Measurements from ENCODE around the gene DLK1. TPM values are rescaled to one million over a fixed set of nuclear protein-coding genes. Genes with fewer than 3 reads are reported as not detected.
A peak's percentile ranks its signal among the peaks of the same experiment; 100 is the strongest.

Gene DLK1
- total and polyA plus RNA-seq, 2 of the 13 experiments (the other 11 are each of a cell fraction or from before 2014, with no cell fraction given), result 95.5 to 312 TPM

DNA sequence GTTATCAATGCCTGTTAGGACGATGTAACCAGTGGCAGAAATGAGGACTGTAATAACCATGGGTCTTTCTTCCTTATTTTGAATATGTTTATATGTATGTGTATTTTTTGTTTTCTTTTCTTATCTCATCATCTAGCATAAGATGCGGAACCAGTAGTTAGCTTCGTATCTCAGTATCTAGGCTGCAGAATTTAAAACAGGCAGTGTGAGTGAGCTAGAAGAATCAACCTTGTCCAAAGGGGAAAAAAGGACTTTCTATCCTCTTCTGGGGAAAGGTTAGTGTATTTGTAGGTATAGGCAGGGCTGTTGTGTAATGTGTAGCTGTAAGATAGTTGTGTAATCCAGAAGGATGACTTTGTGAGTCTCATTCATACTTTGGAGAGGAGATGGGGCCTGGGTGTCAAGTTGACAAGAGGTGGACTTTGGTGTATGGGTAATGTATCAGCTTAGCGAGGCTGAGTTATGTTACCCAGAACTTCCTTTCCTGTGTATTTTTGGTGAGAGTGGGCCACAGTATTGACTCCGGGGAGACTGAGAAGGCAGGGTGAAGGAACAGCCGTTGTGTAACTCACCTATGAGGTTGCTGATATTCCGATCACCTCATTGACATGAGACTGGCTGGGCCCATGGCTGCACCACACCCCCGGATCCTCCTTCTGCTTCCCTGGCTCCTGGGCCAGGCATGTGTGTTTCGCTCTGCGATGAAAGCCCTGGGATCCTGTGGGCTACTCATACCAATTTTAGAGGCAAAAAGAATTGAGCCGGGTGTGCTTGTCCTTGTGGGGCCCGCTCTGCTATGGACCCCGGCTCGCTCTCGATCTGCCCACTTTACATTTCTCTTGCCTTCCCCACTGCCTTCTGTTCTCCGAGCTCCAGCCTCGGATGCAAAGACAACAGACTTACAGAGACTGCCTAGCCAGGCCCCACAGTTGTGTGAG, 24.3 kb downstream of the DLK1 start (continued):
- TF ChIP-seq PAWR (CRISPR knock-in tag; IDR thresholded peaks at IDR 0.05; ENCODE audit: borderline replicate concordance) (no peak), SOX5 (CRISPR knock-in tag; IDR thresholded peaks at IDR 0.05; ENCODE audit: borderline replicate concordance) (peak; percentile 88), RARA (CRISPR knock-in tag; IDR thresholded peaks at IDR 0.05) (peak; percentile 87), ZNF264 (CRISPR knock-in tag; IDR thresholded peaks at IDR 0.05) (no peak), ZNF660 (CRISPR knock-in tag; IDR thresholded peaks at IDR 0.05; ENCODE audit: borderline replicate concordance, low read depth) (no peak), RXRB (CRISPR knock-in tag; IDR thresholded peaks at IDR 0.05; ENCODE audit: borderline replicate concordance) (peak; percentile 93), PRMT3 (CRISPR knock-in tag; IDR thresholded peaks at IDR 0.05; ENCODE audit: borderline replicate concordance, low read depth) (0 out of 2 replicates have a peak, but pooled peaks have one; percentile 58), CHCHD3 (CRISPR knock-in tag; IDR thresholded peaks at IDR 0.05) (no peak), SOX6 (IDR thresholded peaks at IDR 0.05) (no peak), SOX6 (CRISPR knock-in tag; IDR thresholded peaks at IDR 0.05) (peak; percentile 92), KDM5B (CRISPR knock-in tag; IDR thresholded peaks at IDR 0.05; ENCODE audit: borderline replicate concordance) (peak; percentile 82), RCOR2 (CRISPR knock-in tag; IDR thresholded peaks at IDR 0.05) (peak; percentile 95), RNF2 (conservative IDR thresholded peaks at IDR 0.05; ENCODE audit: low read depth) (no peak), NRL (CRISPR knock-in tag; IDR thresholded peaks at IDR 0.05; ENCODE audit: borderline replicate concordance) (peak; percentile 65; the same call in 1 of the 2 replicates), ZNF891 (CRISPR knock-in tag; IDR thresholded peaks at IDR 0.05) (no peak), ZFP36L1 (CRISPR knock-in tag; IDR thresholded peaks at IDR 0.05) (peak; percentile 84; the same call in 1 of the 2 replicates), ZNF777 (CRISPR knock-in tag; IDR thresholded peaks at IDR 0.05) (no peak), SATB2 (CRISPR knock-in tag; IDR thresholded peaks at IDR 0.05) (no peak), NONO (IDR thresholded peaks at IDR 0.05) (no peak), NONO (CRISPR knock-in tag; conservative IDR thresholded peaks at IDR 0.05) (peak; percentile 68), YEATS2 (CRISPR knock-in tag; IDR thresholded peaks at IDR 0.05; ENCODE audit: borderline replicate concordance) (peak; percentile 66; the same call in 1 of the 2 replicates), ZNF605 (CRISPR knock-in tag; IDR thresholded peaks at IDR 0.05) (0 out of 2 replicates have a peak, but pooled peaks have one; percentile 11)
- TF ChIP-seq, protein P1, sequence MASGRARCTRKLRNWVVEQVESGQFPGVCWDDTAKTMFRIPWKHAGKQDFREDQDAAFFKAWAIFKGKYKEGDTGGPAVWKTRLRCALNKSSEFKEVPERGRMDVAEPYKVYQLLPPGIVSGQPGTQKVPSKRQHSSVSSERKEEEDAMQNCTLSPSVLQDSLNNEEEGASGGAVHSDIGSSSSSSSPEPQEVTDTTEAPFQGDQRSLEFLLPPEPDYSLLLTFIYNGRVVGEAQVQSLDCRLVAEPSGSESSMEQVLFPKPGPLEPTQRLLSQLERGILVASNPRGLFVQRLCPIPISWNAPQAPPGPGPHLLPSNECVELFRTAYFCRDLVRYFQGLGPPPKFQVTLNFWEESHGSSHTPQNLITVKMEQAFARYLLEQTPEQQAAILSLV (CRISPR knock-in tag; IDR thresholded peaks at IDR 0.05; ENCODE audit: borderline replicate concordance), result 0 out of 2 replicates have a peak, but pooled peaks have one; percentile 30
- TF ChIP-seq, protein P2, sequence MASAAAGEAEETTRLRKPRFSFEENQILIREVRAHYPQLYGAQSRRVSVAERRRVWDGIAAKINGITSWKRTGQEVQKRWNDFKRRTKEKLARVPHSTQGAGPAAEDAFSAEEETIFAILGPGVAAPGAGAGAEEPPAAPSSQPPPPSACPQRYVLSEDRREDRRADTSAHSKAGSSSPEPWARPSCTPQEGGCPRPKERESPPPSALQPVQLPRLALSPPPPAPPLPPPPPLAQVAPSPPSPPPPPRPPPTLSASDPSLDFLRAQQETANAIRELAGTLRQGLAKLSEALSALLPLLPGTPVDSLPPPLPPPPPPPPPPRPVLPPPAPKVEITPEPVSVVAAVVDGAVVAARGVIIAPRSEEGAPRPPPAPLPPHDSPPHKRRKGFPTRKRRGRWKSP (CRISPR knock-in tag; IDR thresholded peaks at IDR 0.05), result peak; percentile 87
- TF ChIP-seq, protein P3, sequence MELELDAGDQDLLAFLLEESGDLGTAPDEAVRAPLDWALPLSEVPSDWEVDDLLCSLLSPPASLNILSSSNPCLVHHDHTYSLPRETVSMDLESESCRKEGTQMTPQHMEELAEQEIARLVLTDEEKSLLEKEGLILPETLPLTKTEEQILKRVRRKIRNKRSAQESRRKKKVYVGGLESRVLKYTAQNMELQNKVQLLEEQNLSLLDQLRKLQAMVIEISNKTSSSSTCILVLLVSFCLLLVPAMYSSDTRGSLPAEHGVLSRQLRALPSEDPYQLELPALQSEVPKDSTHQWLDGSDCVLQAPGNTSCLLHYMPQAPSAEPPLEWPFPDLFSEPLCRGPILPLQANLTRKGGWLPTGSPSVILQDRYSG (CRISPR knock-in tag; IDR thresholded peaks at IDR 0.05), result no peak
- TF ChIP-seq, protein P4, sequence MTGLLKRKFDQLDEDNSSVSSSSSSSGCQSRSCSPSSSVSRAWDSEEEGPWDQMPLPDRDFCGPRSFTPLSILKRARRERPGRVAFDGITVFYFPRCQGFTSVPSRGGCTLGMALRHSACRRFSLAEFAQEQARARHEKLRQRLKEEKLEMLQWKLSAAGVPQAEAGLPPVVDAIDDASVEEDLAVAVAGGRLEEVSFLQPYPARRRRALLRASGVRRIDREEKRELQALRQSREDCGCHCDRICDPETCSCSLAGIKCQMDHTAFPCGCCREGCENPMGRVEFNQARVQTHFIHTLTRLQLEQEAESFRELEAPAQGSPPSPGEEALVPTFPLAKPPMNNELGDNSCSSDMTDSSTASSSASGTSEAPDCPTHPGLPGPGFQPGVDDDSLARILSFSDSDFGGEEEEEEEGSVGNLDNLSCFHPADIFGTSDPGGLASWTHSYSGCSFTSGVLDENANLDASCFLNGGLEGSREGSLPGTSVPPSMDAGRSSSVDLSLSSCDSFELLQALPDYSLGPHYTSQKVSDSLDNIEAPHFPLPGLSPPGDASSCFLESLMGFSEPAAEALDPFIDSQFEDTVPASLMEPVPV (CRISPR knock-in tag; IDR thresholded peaks at IDR 0.05), result 0 out of 2 replicates have a peak, but pooled peaks have one; percentile 50
